CD4-positive, alpha-beta T cell treated with Interleukin-4 for 4 hours (primary cell): ENCODE data around the gene CTIF.

Source experiments
- DNase-seq: peaks from one replicate; pipeline ENCODE4 v3.0.0-alpha.2; 2020

CTIF gene

GRCh38 chr18:48780913-48781162 is 242.0 kb downstream of the CTIF start:
- DNase-seq: no peak

- DNase-seq: no peak
These were observed 242.5 kb downstream of the CTIF start for GRCh38 chr18:48781163-48781987.

DNA sequence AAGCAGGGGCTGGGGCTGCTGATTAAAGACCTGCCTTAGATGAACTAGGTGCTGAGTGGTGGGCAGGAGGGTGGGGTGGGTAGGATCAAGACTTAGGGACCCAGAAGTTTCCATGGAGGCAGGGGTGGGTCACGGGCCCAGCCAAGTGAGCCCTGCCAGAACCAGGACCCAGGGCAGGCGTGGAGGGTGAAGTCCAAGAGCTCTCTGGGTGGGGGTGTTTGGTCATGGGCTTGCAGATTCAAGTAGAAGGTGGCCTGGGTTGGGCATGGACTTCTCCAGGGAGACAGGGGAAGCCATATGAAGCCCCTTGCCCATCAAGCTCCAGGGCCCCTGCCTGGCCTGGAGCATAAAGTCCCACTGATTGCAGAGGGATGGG is 243.1 kb downstream of the CTIF start:
- no peak for DNase-seq

GRCh38 chr18:48782381-48782861 is 243.6 kb downstream of the CTIF start:
- DNase-seq: no peak

DNA sequence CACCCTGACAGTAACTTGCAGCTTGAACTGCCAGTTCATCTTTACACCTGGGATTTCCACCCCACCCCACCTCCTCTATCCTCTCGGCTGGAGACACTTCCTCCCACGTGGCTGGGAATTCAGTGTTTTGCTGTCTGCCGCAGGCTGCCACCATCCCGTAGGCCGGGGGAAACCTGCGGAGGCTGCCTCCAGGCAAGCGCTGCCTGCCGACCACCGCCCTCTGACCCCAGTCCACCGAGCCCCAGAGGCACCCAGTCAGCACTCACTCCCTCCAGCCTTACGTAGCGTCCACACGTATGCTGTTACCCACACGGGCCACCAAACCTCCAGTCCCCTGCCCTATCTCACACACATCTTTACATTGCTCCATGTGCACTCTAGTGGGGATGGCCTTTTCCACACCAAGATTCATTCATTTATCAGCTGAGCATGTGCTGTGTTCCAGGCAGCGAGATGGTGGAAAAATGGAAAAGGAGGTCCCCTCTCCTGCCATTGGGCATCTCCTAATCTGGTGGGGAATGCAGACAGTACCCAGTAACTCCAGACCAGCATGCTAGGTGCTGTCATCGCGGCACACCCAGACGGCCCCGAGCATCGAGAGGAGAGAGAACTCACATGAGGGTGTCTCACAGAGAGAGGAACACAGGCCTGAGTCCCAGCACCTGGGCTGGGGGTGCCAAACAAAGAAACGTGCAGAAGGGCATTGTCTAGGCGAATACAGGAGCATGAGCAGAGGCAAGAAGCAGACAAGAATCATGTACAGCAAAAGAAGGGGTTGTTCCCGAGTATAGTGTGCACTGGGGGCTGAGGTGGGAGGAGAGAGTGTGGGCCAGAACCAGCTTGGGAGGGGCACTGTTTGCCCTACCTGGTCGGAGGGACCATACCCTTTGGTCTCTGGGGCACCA is 245.0 kb downstream of the CTIF start:
- no peak for DNase-seq

GRCh38 chr18:48784656-48785055 is 245.8 kb downstream of the CTIF start:
- no peak for DNase-seq

- DNase-seq: peak; percentile 53
These were observed 246.3 kb downstream of the CTIF start for GRCh38 chr18:48785091-48785614.

GRCh38 chr18:48785736-48786454 is 247.1 kb downstream of the CTIF start:
- DNase-seq: no peak

GRCh38 chr18:48786455-48787202 is 247.8 kb downstream of the CTIF start:
- no peak for DNase-seq

GRCh38 chr18:48787203-48788151 is 248.6 kb downstream of the CTIF start:
- no peak for DNase-seq

DNA sequence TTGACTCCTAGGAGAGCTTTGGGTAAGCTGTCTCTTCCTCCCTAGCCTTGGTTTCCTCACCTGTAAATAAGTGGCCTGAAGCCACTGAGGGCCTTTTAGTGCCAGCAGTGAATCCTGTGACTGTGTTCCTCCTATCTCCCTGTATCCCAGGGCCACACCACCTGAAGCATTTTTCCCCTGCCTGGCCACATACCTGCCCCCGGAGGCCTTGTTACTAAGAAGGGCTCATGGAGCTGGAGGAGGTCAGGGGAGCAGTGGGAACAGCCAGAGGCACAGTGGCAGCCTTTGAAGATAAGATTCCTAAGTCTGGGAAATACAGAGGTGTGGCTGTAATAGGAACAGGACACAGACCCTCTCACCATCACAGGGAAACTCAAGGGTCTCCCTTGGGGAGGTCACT is 249.5 kb downstream of the CTIF start:
- DNase-seq: no peak

DNA sequence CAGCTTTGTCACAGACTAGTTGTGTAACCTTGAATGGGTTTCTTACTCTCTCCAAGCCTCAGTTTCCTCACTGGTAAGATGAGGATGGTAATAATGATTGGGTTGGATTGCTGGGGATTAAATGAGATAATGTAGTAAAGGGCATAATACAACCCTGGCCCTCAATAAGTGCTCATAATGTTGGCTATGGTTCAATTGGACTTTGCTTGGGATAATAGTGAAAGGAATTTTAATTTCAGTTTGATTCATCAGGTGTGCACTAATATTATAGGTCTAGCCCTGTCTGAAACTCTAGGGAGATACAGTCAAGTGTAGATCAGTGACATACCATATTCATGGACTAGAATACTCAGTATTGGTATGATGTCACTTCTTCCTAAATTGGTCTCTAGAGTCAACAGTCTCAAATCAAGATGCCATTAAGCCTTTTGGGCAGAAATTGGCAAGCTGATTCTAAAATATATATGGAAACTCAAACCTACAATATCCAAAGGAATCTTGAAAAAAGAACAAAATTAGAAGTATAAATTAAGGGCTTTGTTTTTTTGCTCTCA is 250.5 kb downstream of the CTIF start:
- no peak for DNase-seq

DNA sequence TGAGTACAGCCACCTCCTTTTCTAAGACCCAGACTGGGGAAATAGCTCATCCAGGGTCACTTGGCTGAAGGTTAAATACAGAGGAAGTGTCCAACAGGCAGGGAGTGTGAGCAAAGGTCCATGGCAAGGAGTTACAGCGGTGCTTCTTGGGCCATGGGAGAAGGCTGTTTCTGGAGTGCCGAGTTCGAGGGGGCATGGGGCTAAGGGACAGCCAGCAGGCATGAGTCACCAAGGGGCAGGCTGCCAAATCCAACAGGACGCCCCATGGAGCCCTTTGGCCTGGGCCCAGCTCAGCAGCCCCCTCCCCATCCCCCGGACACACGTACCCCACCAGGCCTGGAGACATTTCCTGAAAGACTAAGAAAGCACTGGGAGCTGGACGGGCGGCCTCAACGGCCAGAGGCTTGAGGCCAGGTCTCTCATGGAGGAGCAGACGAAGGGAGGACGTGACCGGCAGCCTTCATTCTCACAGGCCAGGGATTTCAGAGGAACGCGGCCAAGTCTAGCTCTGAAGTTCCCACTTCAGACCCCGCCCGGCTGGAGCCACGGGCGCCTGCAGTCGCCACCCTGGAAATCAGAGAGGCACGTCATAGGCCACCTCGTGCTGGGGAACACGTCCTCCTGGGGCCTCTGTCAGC is 251.5 kb downstream of the CTIF start:
- no peak for DNase-seq

- DNase-seq: no peak
These were observed 252.2 kb downstream of the CTIF start for GRCh38 chr18:48790869-48791635.

GRCh38 chr18:48791636-48792105 is 252.8 kb downstream of the CTIF start:
- DNase-seq: no peak

DNA sequence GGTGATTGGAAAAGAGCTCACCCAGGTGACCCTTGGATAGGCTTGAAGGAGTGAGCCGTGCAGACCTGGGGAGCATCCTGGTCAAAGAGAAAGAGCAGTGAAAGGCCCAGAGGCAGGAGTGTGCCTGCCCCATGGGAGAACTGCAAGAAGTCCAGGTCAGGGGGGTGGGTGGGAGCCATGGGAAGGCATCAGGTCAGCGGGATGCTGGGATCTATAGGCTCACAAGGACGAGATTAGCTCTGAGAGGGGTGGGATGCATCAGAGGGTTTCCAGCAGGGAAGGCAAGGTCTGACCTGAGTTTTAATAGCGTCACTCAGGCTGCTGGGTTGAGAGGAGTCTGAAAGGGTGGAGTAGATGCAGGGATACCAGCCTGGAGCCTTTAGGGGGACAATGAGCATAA is 253.3 kb downstream of the CTIF start:
- DNase-seq: no peak

GRCh38 chr18:48792611-48793380 is 254.0 kb downstream of the CTIF start:
- DNase-seq: no peak

GRCh38 chr18:48794251-48794970 is 255.6 kb downstream of the CTIF start:
- no peak for DNase-seq
